Keratinocyte (primary cell): Measurements from ENCODE around the gene POFUT2. TPM values are rescaled to one million over a fixed set of nuclear protein-coding genes. Genes with fewer than 3 reads are reported as not detected.

ENCODE experiments used
- DNase-seq: peaks from one replicate; pipeline ENCODE4 v3.0.0-alpha.2; 2011; ENCODE audit warnings: low read depth, missing footprints, low spot score
- FAIRE-seq: peaks from 2 replicates; lab custom pipeline; 2011; peaks lifted over from hg19 to GRCh38; lab: Jason Lieb, UNC
- H2AFZ ChIP-seq: 2 replicates; pipeline ENCODE4 v1.6.0; 2012; ENCODE audit warnings: low read length, control low read depth, inconsistent platforms; ENCODE audit not compliant: control insufficient read depth
- H3K27ac ChIP-seq: 2 replicates; pipeline ENCODE4 v1.5.1; 2011; ENCODE audit warnings: low read length; ENCODE audit not compliant: control insufficient read depth, insufficient read depth
- H3K27me3 ChIP-seq: 3 replicates; pipeline ENCODE4 v1.6.0; 2011; ENCODE audit warnings: low read length; ENCODE audit not compliant: control insufficient read depth, insufficient read depth; ENCODE audit errors: extremely low read depth
- H3K36me3 ChIP-seq, 2 experiments: 2 replicates in 1 of 2; 3 replicates in 1 of 2; pipeline ENCODE4 v1.5.1; 2011; ENCODE audit warnings: low read length in 2 of 2, mild to moderate bottlenecking in 1 of 2; ENCODE audit not compliant: control insufficient read depth in 2 of 2, insufficient read depth in 2 of 2; ENCODE audit errors: extremely low read depth in 1 of 2
- H3K4me1 ChIP-seq: 3 replicates; pipeline ENCODE4 v1.5.1; 2011; ENCODE audit warnings: low read length; ENCODE audit not compliant: control insufficient read depth, insufficient read depth; ENCODE audit errors: extremely low read depth
- H3K4me2 ChIP-seq: 3 replicates; pipeline ENCODE4 v1.6.0; 2011; ENCODE audit warnings: low read depth, low read length; ENCODE audit not compliant: control insufficient read depth, insufficient read depth; ENCODE audit errors: extremely low read depth
- H3K4me3 ChIP-seq, 3 experiments: fragments of 200-600 bp in 1 of 3; sonication (generic) in 1 of 3; 2 replicates in 2 of 3; 3 replicates in 1 of 3; pipeline ENCODE4 v1.5.1; 2011 to 2016; ENCODE audit warnings: low read length in 3 of 3, mild to moderate bottlenecking in 3 of 3, control low read depth in 2 of 3, inconsistent platforms in 1 of 3, low read depth in 1 of 3, mixed read lengths in 1 of 3, mixed run types in 1 of 3, moderate library complexity in 1 of 3; ENCODE audit not compliant: control insufficient read depth in 2 of 3, insufficient read depth in 2 of 3; ENCODE audit errors: extremely low read depth in 1 of 3
- H3K79me2 ChIP-seq: 2 replicates; pipeline ENCODE4 v1.6.0; 2012; ENCODE audit warnings: low read length; ENCODE audit not compliant: control insufficient read depth, insufficient read depth
- H3K9ac ChIP-seq: 3 replicates; pipeline ENCODE4 v1.6.0; 2011; ENCODE audit warnings: low read length; ENCODE audit not compliant: control insufficient read depth, insufficient read depth; ENCODE audit errors: extremely low read depth
- H3K9me1 ChIP-seq: 3 replicates; pipeline ENCODE4 v1.6.0; 2011; ENCODE audit warnings: low read length; ENCODE audit not compliant: control insufficient read depth, insufficient read depth; ENCODE audit errors: extremely low read depth
- H3K9me3 ChIP-seq: 2 replicates; pipeline ENCODE4 v1.5.1; 2012; ENCODE audit warnings: low read depth, low read length; ENCODE audit not compliant: control insufficient read depth
- H4K20me1 ChIP-seq: 3 replicates; pipeline ENCODE4 v1.6.0; 2011; ENCODE audit warnings: low read length; ENCODE audit not compliant: control insufficient read depth, insufficient read depth; ENCODE audit errors: extremely low read depth
- CTCF ChIP-seq, 3 experiments: IDR thresholded peaks in 1 of 3; conservative IDR thresholded peaks in 1 of 3; optimal IDR thresholded peaks in 1 of 3; 2 replicates in 2 of 3; 3 replicates in 1 of 3; pipeline versions ENCODE3 to v1.5.1; 2011; ENCODE audit warnings: low read length in 3 of 3, mild to moderate bottlenecking in 3 of 3, moderate library complexity in 2 of 3, control low read depth in 1 of 3, inconsistent platforms in 1 of 3; ENCODE audit not compliant: insufficient read depth in 2 of 3; ENCODE audit errors: extremely low read depth in 1 of 3
- EZH2 ChIP-seq: IDR thresholded peaks from one replicate; pipeline ENCODE4 v1.6.1; 2012; ENCODE audit warnings: inconsistent platforms, mild to moderate bottlenecking, low read length, moderate library complexity
- dilution Hi-C: fragments of 300-500 bp; cut with MboI; formaldehyde crosslinking; loops from one replicate; pipeline ENCODE4 v1.7.0; 2020; ENCODE audit warnings: low sequenced_read_pairs; ENCODE audit not compliant: extremely low pct_ligation_motif_present
- polyA plus RNA-seq, 5 experiments: library from polyadenylated mRNA; depleted of rRNA in 3 of 5; stranded (reverse) in 3 of 5; stranded (forward) in 1 of 5; unstranded in 1 of 5; fragments of >200 nt; gene quantifications; 1 replicate in 1 of 5; 2 replicates in 3 of 5; 3 replicates in 1 of 5; pipeline versions ENCODE4 v1.2.1 to v1.2.3, GENCODE V29; 2011 to 2012; ENCODE audit warnings: missing spikeins in 2 of 5, low read depth in 1 of 5, low replicate concordance in 1 of 5

POFUT2 gene
- polyA plus RNA-seq, 1 donor (not counting 4 experiments of a cell fraction or from before 2014, with no cell fraction given): 8.8 TPM

- H3K36me3 ChIP-seq: no peaks in the 10 kb centered on the region
- H3K4me3 ChIP-seq: no peak overlapping the region
- TF ChIP-seq EZH2: no peak
- TF ChIP-seq CTCF (optimal IDR thresholded peaks at IDR 0.05 in 1 of 3, IDR thresholded peaks at IDR 0.05 in 1 of 3, conservative IDR thresholded peaks at IDR 0.05 in 1 of 3; ENCODE audit: extremely low read depth in 1 of 3, insufficient read depth in 2 of 3, low read length in 3 of 3): no peak
- dilution Hi-C loops: no loop called here
- no peak overlapping the region for H3K4me2 ChIP-seq
- no peaks in the 10 kb centered on the region for H3K79me2 ChIP-seq
- H3K9me1 ChIP-seq: no peaks in the 10 kb centered on the region
- H2AFZ ChIP-seq: no peak overlapping the region
- H3K9ac ChIP-seq: no peak overlapping the region
- H3K4me1 ChIP-seq: peaks cover 25% of the 10 kb centered on the region
- H3K27ac ChIP-seq: no peak overlapping the region
- peaks cover 5% of the 10 kb centered on the region for H3K27me3 ChIP-seq
- no peaks in the 10 kb centered on the region for H3K9me3 ChIP-seq
- H4K20me1 ChIP-seq: no peaks in the 10 kb centered on the region
- FAIRE-seq (no peak), DNase-seq (no peak)
These were observed 47.6 kb upstream of the POFUT2 start for GRCh38 chr21:45335151-45335760.

- Histone ChIP-seq H3K27ac (no peak overlapping the region), H3K9me1 (no peaks in the 10 kb centered on the region), H3K4me3 (no peak overlapping the region), H3K9ac (no peak overlapping the region), H3K36me3 (no peaks in the 10 kb centered on the region), H3K9me3 (no peaks in the 10 kb centered on the region), H4K20me1 (no peaks in the 10 kb centered on the region), H2AFZ (no peak overlapping the region), H3K27me3 (peaks cover 5% of the 10 kb centered on the region), H3K4me1 (peaks cover 31% of the 10 kb centered on the region), H3K79me2 (no peaks in the 10 kb centered on the region), H3K4me2 (no peak overlapping the region)
- no peak for FAIRE-seq
- dilution Hi-C loops: no loop called here
- TF ChIP-seq CTCF (optimal IDR thresholded peaks at IDR 0.05 in 1 of 3, IDR thresholded peaks at IDR 0.05 in 1 of 3, conservative IDR thresholded peaks at IDR 0.05 in 1 of 3; ENCODE audit: extremely low read depth in 1 of 3, insufficient read depth in 2 of 3, low read length in 3 of 3) (no peak), EZH2 (no peak)
- no peak for DNase-seq
These were observed 46.9 kb upstream of the POFUT2 start for GRCh38 chr21:45334591-45335081.
